ENCODE data around the gene GDPD5.

Gene GDPD5

DNA sequence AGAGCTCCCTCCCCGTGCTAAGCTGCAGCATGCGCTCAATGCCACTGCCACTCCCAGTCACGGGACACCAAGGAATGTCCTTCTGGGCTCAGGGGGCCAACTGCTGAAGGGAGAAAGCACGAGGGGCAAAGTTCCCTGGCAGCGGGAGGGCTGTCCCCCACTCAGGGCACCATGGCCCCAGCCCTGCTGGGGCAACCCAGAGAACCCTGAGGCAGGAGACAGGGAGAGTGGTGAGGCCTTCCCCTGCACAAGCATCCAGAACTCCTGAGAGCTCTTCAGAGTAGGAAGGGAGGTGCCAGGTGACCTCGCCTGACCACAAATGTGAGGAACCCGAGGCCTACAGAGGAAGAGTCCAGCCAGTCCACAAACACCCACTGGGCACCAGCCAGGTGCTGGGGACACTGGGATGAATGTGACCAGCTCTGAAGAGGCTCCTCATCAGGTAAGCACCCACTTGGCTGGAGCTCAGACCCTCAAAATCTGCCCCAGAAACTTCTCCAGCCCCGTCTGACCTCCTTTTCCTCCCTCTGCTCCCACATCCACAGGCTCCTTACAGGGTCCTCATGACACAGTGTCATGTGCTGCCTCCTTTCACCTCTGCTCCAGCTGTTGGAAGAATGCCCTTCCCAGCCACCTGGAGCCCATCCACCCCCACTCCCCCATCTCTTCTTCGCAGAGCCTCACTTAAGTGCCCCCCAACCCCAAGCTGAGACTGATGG is 15.6 kb downstream of the GDPD5 start:
- DNase-seq, result no peak

DNA sequence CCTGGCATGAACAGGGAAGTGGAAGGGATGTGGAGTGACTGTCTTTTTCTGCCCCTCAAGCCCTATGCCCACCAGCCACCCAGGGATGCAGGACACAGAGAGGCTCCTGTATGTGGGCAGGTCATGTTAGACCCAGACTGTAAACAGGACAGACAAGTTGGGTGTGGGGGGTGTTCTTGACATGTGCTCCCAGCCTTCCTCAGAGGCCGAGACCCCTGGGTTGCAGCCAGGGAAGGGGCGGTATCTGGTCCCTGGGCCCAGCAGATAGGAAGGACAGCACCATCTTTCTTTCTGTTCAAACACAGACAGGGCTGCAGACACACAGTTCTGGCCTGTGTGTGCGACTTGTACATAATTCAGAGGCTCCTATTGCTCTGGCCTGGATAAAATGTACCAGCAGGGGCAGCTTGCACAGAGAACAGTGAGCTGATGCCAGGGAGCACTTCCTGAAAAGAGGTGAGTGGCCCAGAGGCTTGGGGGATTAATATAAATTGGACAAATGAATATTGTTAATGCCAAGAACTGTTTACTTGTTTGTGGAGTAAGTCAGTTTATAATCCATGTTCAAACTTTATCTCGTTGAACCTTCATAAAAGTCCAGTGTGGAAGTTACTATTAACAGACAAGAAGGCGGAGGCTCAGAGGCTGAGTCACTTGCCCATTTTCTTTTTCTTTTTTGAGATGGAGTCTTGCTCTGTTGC is 16.6 kb downstream of the GDPD5 start:
- DNase-seq, result no peak

DNA sequence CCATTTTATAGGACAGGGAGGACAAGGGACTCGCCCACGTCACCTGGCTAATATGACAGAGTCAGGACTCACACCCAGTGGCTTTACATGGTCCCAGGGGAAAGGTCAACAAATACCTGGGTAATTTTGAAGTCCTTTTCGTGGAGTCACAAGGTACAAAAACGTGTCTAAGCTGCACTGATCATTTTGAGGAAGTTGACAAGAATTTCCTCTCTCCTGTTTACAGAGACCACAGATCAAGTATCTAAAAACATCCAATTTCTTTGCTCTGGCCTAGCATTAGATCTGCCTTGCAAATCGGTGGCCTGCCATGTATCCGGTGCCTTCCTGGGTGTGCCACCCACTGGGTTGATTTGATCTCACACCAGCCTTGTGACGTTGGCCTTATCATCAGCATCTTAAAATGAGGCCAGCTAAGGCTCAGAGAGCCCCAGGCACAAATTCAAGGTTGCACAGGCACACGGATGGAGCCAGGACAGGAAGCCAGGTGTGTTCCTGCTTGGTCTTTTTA is 17.6 kb downstream of the GDPD5 start:
- no peak for DNase-seq

DNA sequence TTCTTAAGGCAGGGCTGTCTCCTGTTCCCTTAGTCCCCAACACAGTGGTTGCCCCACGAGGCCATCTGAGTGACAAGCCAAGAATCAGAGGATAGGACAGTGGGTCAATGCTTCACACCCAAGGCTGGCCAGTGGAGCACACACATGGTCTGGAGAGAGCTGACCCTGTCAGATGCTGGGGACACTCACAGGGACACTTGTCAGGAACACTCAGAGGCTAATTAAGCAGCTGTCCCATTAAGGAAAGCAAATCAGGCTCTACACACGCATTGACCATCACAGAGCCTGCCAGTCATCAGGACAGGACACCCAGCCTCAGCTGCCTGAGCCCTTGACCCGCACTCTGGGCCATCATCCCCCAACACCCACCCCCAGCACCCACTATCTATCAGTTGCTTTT is 18.2 kb downstream of the GDPD5 start:
- no peak for DNase-seq

DNA sequence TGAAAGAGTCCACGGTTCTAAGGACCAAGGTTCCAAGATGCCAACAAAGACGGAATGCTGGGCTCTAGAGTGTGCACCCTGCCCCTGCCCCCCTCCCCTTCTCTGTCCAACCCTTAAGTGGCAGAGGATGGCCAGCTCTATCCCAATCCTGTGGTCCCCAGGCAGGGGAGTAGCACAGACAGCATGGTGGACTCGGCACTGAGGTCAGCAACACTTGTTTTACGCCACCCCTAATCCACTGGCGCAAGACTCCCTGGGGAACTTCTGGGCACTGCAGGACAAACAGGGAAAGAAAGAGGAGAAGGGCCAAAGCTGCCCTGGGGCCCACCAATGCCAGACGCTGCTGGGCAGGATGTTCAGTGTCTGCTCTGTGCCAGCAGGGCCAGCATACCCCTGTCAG is 18.9 kb downstream of the GDPD5 start:
- no peak for DNase-seq

DNA sequence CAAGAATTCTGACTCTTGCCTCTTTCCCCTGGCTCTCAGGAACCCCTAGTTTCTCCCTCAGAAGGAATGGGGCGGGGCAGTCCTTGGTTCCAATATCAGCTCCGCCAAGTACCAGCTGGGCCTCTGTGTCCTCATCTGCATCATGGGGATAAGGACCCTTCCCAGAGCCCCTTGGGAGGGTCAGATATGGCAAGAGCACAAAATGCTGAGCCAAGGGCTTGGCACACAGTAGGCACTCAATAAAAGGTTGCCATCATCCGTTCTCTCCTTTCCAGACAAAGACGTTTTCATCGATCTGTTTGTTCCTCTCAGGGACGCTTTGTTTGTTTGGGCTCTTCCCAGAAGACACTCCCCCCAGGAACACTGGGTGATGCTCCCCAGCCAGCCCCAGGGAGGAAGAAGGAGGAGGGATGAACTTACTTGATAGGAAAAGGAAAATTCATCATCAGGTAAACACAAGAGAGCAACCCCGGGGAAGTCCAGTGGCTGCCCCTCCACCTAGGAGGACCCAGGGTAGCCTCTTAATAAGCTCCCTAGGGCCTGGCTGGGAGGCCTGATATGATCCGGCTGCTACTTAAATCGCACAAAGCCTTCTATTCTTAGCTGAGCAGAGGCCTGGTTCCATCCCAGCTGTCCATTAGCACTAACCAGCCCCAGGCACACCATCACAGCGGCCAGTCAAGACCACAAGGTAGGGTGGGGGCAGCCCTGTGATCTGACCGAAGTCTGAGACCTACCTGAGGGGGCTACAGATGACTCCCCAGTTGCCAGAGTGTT is 19.6 kb downstream of the GDPD5 start:
- DNase-seq, result no peak

DNA sequence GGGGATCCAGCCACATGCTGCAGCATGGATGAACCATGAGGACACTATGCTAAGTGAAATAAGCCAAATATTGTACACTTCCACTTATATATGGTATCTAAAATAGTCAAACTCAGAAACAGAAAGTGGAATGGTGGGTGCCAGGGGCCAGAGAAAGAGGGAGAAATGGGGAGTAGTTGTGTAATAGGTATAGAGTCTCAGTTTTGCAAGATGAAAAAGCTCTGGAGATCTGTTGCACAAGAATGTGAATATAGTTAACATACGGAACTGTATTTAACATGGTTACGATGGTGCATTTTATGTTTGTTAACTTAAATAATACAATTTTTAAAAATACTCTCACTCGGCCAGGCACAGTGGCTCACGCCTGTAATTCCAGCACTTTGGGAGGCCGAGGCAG is 21.2 kb downstream of the GDPD5 start:
- DNase-seq, result no peak

DNA sequence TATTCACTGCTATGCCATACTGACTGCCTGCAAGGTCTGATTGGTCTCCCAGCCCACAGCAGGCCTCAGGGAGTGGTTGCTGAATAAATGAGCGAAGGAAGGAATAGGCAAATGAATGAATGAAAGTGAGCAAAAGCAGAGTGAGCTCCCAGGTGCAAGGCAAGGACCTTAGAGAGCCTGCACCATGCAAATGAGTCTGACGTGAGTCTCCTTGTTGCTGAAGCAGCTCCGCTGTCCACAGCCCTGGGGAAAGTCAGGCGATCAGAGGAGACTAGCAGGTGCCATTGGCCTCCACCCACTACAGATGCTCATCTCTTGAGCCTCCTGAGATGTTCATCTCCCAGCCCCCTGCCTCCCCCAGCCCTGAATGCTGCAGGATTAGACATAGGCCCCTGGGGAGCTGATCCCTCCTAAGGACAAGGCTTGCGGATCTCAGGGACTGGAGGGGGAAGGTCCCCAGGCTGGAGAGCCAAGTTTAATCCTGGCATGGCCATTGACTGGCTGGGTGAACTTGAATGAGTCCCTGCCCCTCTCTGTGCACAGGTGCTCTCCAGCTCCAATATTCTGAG is 22.1 kb downstream of the GDPD5 start:
- no peak for DNase-seq

DNA sequence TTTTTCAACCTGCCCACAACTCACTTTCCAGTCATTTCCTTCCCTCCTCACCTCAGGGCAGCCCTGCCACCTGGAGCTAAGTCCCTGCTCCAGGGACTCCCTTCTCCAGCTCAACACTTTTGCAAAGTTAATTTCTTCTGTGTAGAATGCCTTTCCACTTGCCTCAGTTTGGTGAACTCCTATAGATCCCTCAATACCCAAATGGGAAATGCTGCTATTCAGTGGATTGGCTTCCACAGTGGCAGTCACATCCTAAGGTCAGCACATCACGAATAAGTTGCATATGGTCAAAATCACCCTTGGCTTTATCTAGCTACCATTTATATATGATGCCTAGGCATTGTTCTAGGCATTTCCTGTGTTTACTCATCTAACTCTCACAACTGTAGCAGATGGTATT is 23.6 kb downstream of the GDPD5 start:
- DNase-seq, result no peak

DNA sequence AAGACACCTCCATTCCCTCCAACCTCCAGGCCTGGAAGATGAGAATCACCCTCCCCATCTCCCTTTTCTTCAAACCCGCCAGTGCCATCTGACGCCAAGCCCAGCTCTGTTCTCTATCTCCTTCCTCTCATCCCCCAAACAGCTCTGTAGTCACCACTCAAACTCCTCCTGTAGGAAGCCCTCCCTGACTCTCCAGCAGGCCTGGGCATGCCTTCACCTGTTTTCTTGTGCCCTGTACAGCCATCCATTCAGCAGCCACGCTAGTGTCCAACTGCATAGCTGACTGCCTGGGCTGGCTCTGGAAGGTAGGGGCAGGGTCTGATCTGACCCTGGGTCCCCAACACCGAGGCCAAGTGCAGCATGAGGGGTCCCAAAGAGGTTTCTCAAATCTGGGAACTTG is 25.0 kb downstream of the GDPD5 start:
- DNase-seq, result no peak

DNA sequence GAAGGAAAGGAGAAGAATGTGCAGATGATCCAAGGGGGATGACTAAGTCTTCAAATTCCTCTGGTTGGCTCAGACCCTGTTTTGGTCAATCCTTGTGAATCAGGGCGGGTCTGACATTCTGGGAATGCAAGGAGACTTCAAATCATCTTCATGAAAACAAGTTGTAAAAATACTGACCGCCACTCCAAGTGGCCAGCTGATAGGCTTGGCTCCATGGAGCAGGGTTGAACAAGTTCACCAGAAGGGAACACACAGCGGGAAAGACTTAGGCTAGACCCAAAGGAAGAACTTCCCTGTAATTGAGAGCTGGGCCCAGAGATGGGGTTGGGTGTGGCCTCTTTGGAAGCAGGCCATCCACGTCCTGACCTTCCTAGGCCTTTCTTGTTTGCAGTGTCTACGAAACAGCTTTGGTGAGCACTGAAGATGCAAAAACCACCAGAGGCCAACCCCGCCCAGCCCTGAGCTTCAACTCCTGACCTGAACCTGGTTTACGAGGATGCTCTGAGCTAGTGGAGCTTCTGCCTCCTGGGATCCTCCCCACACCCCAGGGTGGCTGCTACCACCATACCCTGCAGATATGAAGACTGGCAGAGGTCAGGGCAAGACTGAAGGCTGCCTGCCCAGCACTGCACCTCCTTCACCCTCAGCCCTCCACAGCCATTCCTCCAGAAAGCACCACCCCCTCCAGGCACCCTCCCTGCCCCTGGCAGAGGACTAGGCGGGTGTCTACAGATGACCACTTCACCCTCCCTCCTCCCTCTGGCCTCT is 26.1 kb downstream of the GDPD5 start:
- no peak for DNase-seq

DNA sequence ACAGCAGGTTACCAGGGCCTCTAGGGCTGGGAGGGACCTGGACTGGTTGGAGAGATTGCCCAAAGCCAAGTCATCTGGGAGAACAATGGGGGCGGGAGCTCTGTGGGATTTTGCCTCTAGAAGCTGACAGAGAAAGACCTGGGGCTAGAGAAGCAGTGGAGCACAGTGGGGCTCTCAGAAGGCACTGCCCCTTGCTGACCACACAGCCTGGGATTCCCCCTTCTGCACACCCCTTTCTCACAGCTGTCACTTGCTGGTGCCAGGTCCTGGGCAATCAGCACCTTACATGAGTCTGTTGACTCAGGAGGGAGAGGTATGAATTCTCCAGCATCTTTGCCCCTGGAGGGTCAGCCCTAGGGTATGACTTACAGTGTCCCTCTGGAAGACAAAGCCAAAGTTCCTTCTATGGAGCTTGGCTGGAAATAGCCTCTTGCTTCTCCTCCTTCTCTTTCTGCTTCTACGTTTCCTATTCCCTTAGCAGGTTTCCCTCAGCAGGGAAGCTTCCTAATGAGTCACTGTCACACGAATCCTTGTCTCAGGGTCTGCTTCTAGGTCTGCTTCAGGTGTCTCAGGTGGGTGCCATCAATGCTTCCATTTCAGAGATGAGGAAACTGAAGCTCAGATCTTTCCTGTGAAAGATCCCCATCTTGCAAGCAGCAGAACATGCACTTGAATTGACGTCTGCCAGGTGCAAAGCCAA is 27.0 kb downstream of the GDPD5 start:
- no peak for DNase-seq

DNA sequence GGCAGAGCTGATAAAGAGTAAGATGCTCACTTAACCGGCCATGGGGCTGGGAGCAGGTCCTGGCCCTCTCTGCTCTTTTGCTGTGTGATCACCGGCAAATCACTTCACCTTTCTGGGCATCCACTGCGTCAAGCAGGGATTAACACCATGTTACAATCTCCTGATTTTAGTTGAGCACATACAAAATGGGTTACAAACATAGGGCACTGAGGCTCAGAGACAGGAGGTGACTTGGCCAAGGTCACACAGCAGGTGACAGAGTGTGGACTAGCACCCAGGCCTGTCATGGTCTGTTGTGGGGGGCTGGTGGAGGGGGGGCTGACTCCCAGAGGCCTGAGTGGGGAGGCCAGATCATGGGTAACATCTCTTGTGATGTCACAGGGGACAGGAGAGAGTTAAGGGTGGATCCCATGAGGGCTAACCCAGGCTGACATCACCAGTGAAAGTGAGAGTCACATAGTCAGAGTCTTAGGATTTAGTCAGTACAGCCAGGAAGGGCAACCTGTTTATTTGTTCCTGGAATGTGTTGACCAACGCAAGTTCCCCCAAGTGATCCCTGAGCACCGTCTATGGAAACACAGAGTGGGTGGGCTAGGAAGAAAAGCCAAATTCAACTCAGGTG is 27.8 kb downstream of the GDPD5 start:
- no peak for DNase-seq

DNA sequence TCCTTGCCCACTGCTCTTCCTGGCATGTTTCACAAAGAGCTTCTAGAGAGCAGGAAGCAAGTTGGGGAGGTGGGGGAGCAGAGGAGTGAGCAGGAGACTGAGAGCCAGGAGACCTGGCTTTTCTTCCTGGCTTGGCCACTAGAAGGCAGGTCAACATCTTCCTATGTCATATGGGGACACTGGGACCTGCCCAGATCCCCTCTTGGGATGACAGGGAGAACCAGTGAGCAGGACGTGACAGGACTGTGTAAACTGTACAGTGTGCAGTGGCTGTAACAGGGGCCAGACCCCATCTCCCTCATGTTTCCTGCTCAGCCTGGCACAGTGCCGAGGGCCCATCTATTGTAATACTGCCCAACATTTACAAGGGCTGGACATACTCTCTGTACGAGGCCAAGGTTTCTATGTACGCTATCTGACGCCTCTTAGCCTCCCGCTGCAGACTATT is 29.4 kb downstream of the GDPD5 start:
- no peak for DNase-seq

DNA sequence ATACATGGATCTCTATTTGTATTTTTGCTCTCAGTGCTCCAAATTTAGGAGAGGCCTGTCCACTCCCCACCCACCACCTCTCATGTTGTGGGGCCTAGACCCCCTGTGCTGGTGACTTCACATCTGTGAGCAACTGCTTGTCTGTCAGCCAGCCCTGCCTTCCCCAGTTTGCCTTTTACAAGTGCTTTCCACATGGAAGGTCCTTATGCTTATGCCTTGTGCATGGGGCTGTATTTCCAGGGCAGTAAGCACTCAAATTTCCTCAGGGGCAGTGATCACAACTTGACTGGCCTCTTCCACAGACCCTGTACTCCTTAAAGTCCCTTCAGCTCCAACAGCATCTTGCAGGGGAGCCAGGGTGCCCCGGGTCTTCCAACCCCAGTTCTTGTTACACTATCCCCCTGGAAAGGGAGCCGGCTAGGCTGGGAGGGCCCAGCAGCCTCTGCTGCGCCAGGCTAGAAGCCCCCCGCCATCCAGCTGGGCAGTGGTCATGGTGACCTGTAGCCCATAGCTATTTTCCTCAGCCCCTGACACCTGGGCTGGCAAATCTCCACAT is 29.9 kb downstream of the GDPD5 start:
- no peak for DNase-seq

DNA sequence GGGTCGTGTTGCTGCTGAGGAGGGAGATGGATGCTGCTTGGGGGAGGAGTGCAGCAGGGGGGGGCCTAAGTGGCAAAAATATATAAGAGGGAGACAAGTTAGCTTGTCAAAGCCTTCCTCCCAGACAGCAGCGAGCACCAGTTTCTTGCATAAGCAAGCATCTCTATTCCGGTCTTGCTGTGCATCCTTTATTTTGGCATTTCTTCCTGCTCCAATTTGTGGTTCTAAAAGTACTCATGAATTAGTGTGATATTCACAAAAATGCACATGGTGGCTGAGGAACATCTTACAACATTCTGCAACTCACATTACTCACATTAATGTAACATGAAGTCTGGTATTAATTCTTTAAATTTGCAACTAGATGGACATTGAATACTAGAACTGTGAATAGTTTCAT is 32.1 kb downstream of the GDPD5 start:
- DNase-seq, result no peak

DNA sequence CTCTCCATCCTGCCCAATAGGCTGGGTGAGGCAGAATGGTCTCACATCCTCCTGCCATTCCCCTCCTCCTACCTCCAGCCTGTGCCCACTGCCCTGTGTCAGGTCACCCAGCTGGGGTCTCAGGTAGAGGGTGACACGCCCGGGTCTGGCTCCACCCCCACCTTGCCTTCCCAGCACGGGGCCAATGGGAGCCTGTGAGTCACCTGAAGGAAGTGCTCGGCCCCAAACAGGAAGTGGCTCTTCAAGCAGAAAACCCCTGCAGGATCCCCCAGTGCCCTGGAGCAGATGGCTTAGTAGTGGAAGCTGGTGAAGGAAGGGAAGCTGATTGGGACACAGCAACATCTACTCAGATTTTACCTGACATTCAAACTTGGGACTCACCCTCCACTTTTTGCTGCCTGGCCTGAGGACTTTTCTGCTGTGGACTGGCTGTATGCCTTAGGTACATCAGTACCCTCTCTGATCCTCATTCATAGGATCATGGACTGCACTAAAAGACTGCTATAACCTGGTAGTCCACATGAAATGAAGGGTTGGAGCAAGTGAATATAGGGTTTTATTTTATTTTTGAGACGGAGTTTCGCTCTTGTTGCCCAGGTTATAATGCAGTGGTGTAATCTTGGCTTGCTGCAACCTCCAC is 33.4 kb downstream of the GDPD5 start:
- peak; percentile 6 for DNase-seq

DNA sequence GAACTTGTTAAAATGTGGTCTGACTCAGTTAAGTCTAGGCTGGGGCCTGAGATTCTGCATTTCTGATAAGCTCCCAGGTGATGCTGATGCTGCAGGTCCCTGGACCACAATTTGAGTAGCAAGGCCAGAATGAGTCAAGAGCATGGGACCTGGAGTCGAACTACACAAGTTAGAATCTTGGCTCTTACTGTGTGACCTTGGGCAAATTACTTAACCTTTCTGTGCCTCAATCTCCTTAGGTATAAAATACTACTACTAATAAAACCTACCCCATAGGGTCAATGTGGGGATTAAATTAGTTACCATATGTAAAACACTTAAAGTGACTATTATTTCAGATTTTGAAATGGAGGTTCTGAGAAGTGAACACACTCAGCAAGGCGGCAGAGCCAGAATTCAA is 34.3 kb downstream of the GDPD5 start:
- no peak for DNase-seq

DNA sequence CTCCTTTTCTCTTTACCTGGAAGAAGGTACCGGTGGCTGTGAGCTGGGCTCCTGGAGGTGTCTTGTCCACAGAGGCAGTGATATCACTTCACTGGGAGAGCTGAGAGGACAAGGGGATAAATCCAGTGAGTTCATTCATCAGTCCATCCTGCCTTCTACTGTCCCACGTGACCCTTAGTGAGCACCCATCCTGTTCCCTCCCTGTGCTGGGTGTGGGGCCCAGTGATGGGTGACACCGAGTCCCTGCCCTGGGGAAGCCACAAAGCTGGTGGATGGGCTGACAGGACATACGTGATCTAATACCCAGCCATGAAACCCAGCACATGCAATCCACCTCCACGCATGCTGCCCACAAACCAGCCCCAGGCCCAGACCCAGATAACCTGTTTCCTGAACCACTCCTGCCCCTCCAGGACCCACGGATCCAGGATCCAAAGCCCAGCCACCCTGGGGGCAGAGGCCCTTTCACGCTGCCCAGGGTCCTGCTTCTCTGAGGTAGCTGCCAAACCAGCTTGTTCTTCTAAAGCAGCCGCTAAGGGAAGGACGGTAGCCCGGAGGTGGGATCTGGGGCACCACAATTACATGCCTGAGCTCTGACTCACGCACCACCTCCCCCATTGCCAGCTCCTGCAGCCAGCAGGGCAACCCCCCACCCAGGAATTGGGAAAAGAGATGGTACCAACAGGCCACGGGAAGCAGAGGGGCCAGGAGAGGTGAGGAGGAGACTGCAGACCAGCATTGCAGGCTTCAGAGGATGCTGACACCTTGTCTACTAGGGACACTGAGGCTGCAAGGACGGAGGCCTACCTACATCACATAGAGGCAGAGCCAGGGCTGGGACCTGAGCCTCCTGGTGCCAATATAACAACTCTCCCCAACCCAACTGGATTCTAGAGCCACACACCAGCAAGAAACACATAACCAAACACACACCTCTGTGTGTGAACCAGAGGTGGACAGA is 35.2 kb downstream of the GDPD5 start:
- no peak for DNase-seq

Data from NCI-H2171 treated with DMSO at 0.1 percent for 48 hours (cell line).